DLD1 (cell line): Measurements from ENCODE around the gene TCF21.
"Not testable (repeated sequence)": the region's sequence is repeated elsewhere in the genome, so short reads cannot be mapped to it uniquely, and the experiment has no call there.

ENCODE experiments used
- in situ Hi-C: cut with HindIII; loops from 2 replicates; pipeline ENCODE4 v1.10.0; 2017; ENCODE audit warnings: low sequenced_read_pairs

Gene TCF21

DNA sequence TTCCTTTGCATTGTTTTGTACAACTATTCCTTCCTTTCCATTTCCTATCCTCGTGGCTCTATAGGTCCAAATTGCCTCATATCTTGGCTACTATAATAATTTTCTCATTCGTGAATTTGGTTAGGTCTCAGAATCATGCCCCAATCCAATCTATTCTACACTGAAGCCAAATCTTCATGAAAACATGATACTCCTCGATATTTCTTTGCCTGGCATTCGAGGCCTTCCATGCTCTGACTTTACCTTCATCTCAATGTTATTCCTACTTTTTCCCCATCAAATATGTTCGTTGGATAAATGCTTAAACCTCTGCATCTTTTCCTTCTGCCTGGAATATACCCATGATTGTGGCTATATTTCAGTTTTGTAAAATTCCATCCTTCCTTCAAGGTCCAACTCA, 30.4 kb downstream of the TCF21 start:
- in situ Hi-C loops: no loop called here

DNA sequence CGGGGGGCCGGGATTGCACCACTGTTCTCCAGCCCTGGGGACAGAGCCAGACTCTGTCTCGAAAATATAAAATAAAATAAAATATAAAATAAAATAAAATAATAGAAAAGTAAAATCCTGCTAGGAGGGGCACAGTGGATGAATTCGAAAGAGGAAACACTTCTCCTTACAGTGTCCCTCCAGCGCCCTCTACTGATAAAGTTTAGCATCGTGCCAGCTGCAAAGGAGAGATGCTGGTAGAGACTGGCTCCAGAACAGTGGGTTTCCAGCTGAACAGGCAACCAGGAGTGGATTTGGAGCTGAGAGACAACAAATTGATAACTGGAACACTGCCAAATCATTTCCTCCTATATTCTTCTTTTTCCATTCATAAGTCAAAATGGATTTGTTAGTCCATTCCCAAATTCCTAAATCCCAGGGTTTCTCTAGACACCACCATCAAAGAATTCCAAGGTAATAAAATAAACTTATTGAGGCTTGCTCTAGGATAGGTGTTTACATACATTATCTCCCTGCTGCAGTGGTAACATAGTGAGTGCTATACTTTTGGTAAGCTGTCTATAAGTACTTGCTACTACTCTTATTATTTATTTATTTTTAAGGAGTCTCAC, 32.4 kb downstream of the TCF21 start:
- in situ Hi-C loops: loop anchor here (5.0 kb wide), 1 partner anchor 181 kb away; no protein-coding TSS in a partner anchor

DNA sequence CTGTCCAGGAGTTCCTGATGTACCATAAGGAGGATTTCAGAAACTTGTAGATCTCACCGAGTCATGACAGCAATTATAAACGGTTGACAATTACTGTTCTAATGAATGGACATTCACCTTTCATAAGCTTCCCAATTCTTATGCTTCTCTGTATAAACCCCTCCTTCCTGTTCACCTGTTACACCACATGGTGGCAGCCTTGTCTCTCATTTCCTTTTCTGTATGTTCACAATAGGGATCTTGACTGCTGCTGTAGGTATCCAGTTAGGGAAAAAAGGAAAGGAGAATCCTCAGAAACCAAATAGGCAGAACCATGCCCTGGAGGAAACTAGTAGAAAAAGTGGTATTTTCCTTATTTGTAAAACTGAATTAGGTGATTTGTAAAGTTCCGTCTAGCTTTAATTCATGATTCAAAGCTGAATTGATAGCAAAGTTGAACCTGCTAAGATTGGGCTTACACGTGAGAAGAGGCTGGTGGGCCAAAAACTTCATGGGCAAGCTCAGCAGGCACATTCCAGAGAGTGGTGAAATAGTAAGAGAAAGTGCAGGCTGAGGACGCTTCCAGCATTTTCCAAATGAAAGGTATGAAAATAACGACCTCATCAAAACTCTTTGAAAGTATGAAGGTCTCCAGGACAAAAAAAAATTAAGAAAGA, 35.2 kb downstream of the TCF21 start:
- in situ Hi-C loops: loop anchor here (5.0 kb wide), 1 partner anchor 178 kb away; no protein-coding TSS in a partner anchor

DNA sequence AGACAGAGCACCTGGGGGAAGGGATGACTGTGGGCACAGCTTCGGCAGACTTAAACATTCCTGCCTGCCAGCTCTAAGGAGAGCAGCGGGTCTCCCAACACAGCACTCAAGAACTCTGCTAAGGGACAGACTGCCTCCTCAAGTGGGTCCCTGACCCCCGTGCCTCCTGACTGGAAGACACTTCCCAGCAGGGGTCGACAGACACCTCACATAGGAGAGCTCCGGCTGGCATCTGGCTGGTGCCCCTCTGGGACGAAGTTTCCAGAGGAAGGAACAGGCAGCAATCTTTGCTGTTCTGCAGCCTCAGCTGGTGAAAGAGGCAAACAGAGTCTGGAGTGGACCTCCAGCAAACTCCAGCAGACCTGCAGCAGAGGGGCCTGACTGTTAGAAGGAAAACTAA, 42.3 kb downstream of the TCF21 start:
- in situ Hi-C loops: not testable (repeated sequence)

DNA sequence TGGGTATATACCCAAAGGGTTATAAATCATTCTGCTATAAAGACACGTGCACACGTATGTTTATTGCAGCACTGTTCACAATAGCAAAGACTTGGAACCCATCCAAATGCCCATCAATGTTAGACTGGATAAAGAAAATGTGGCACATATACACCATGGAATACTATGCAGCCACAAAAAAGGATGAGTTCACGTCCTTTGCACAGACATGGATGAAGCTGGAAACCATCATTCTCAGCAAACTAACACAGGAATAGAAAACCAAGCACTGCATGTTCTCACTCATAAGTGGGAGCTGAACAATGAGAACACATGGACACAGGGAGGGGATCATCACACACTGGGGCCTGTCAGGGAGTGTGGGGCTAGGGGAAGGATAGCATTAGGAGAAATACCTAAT, 47.4 kb downstream of the TCF21 start:
- in situ Hi-C loops: not testable (repeated sequence)

DNA sequence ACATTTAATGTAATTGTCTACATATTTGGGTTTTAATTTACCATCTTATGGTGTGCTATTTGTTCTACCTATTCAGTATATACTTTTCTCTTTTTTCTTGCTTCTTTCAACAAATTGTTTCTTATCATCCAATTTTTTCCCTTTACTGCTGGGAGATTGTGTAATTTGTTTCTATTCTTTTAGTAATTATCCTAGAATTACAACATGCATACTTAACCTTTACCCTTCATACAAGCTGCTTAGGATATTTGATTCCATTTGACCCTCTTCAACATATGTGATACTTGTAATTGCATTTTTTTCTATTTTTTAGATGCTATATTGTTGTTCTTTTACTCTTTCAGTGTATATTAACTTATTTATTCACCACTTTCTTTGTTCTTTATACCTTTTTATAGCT, 49.0 kb downstream of the TCF21 start:
- in situ Hi-C loops: no loop called here

DNA sequence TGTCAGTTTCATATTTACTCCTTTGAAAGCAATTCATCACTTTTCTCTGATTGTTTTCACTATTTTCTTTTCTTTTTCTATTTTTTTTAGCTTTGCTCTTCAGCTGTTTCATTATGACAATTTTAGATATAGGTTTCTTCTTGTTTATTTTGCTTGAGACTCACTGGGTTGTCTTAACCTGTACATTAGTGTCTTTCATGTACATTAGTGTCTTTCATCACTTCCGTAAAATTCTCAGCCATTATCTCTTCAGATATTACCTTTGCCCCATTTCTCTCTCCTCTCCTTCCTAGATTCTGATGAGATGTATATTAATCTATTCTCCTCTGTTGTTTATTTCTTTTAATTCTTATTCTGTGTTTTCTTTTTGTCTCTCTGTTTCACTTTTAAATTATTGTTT, 49.6 kb downstream of the TCF21 start:
- in situ Hi-C loops: no loop called here

DNA sequence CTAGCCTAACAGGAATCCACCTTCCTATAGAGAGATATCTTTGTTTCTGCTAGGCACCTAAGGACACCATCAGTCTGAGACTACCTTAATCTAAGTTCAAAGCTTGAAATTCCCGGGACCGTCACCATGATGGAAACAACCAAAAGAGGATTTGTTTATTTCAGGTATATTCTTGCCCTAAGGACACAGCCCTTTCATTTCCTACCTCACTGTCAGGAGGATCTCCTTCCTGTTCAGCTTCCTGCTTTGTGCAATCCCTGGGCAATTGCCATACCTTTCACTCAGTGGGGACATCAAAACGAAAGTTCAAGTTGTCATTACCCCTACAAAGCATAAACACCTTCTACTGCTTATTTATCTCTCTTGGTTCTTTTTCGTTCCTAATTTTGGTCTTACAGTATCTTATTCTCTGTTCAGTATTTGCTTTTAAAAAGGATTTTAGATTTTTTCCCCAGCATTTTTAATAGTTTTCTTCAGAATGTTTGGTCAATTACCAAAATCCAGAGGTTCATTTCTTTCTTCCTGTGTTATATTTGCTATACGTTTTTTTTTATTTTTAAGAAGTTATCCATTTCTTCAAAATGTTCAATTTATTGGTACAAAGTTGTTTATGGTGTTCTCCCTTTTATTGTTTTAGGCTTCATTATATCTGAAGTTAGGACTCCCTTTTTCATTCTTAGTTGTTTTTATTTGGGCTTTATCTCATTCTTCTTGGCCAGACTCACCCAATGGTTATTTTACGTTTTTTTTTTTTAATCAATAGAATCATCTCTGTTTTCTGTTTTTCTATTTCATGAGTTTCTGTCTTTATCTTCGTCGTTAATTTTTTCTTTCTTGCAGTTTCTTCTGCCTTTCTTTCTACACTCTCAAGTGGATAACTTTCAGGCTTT, 51.1 kb downstream of the TCF21 start:
- in situ Hi-C loops: no loop called here
